Upper lobe of right lung (tissue), 1 donor: ENCODE data around the gene CCDC47. TPM values are rescaled to one million over a fixed set of nuclear protein-coding genes. Genes with fewer than 3 reads are reported as not detected.
"Not testable (repeated sequence)": the region's sequence is repeated elsewhere in the genome, so short reads cannot be mapped to it uniquely, and the experiment has no call there.

Experiments
- ATAC-seq: fragments of 200-7000 bp; cut with Tn5 transposase; one replicate; pipeline ENCODE4 v1.9.1; 2020; ENCODE audit warnings: mild to moderate bottlenecking, moderate library complexity
- DNase-seq: peaks from one replicate; pipeline ENCODE4 v3.0.0-alpha.2; 2020
- H3K27ac ChIP-seq: fragments of 200-600 bp; one replicate; pipeline ENCODE4 v1.8.0; 2022
- H3K27me3 ChIP-seq: fragments of 200-600 bp; one replicate; pipeline ENCODE4 v1.8.0; 2022; ENCODE audit warnings: mild to moderate bottlenecking
- H3K36me3 ChIP-seq: fragments of 200-600 bp; one replicate; pipeline ENCODE4 v1.8.0; 2022
- H3K4me1 ChIP-seq: fragments of 200-600 bp; one replicate; pipeline ENCODE4 v1.8.0; 2022
- H3K4me3 ChIP-seq: fragments of 200-600 bp; one replicate; pipeline ENCODE4 v1.8.0; 2022; ENCODE audit warnings: mild to moderate bottlenecking
- H3K9me3 ChIP-seq: fragments of 200-600 bp; one replicate; pipeline ENCODE4 v1.8.0; 2022
- intact Hi-C: fragments of 100-400 bp; cut with DNase I; formaldehyde crosslinking; loops from one replicate; pipeline ENCODE4 v1.11.0; 2022
- total RNA-seq: library from RNA; stranded (reverse); fragmentation: NEBNext Ultra II Directional; extraction: Animal tissue kit (Norgen Biotek cat#: 25700); gene quantifications from one replicate; pipeline ENCODE4 v1.2.1, GENCODE V29; 2021
- TF ChIP-seq, protein P1 (sequence below): fragments of 200-600 bp; IDR thresholded peaks from one replicate; pipeline ENCODE4 v1.8.0; 2022; ENCODE audit warnings: antibody characterized with exemption
- donor health status: DM: no; HTN: yes; CAD: no; lungs with severe emphysema.

Gene CCDC47
- total RNA-seq, 1 donor from 2014 or later = 91.4 TPM

DNA sequence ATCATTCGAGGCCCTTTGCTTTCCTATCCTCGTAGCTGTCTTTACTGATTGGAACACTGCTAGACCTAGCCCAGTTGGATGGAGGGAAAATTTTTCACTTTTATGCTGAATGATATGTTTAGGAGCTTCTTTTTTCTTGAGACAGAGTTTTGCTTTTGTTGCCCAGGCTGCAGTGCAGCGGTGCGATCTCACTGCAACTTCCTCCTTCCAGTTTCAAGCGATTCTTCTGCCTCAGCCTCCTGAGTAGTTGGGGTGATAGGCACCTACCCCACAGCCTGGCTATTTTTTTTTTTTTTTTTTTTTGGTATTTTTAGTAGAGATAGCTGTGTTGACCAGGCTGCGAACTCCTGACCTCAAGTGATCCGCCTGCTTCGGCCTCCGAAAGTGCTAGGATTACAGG, 36.6 kb upstream of the CCDC47 start:
- intact Hi-C loops = no loop called here
- H3K27me3 ChIP-seq = no peaks in the 10 kb centered on the region
- no peak overlapping the region for H3K27ac ChIP-seq
- DNase-seq (no peak), ATAC-seq (no peak)
- H3K9me3 ChIP-seq = no peaks in the 10 kb centered on the region
- peaks cover 100% of the 10 kb centered on the region for H3K36me3 ChIP-seq
- TF ChIP-seq, protein P1, sequence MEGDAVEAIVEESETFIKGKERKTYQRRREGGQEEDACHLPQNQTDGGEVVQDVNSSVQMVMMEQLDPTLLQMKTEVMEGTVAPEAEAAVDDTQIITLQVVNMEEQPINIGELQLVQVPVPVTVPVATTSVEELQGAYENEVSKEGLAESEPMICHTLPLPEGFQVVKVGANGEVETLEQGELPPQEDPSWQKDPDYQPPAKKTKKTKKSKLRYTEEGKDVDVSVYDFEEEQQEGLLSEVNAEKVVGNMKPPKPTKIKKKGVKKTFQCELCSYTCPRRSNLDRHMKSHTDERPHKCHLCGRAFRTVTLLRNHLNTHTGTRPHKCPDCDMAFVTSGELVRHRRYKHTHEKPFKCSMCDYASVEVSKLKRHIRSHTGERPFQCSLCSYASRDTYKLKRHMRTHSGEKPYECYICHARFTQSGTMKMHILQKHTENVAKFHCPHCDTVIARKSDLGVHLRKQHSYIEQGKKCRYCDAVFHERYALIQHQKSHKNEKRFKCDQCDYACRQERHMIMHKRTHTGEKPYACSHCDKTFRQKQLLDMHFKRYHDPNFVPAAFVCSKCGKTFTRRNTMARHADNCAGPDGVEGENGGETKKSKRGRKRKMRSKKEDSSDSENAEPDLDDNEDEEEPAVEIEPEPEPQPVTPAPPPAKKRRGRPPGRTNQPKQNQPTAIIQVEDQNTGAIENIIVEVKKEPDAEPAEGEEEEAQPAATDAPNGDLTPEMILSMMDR = no peak
- H3K4me1 ChIP-seq = no peaks in the 10 kb centered on the region
- H3K4me3 ChIP-seq = no peak overlapping the region

DNA sequence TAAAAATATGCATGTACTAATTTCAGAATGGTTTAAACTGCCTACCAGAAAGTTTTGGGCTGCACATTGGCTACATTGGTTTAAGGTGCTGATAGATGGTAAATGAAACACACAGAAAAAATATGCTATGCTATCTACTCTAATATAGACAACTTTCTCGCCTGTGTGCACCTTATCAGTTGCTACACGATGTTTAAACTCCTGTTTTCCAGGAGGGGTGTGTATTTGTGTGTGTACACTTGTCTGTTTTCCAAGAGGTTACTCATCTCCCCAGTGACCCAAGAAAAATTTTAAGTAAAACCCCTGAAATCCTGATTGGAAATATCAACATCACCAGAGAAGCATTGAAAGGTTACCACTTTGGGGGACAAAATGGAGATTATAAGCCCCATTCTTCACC, 32.2 kb upstream of the CCDC47 start:
- H3K4me3 ChIP-seq = no peak overlapping the region
- no peak overlapping the region for H3K27ac ChIP-seq
- DNase-seq (no peak), ATAC-seq (no peak)
- TF ChIP-seq, protein P1 = no peak
- H3K36me3 ChIP-seq = peaks cover 100% of the 10 kb centered on the region
- no peaks in the 10 kb centered on the region for H3K4me1 ChIP-seq
- H3K9me3 ChIP-seq = no peaks in the 10 kb centered on the region
- intact Hi-C loops = no loop called here
- no peaks in the 10 kb centered on the region for H3K27me3 ChIP-seq

DNA sequence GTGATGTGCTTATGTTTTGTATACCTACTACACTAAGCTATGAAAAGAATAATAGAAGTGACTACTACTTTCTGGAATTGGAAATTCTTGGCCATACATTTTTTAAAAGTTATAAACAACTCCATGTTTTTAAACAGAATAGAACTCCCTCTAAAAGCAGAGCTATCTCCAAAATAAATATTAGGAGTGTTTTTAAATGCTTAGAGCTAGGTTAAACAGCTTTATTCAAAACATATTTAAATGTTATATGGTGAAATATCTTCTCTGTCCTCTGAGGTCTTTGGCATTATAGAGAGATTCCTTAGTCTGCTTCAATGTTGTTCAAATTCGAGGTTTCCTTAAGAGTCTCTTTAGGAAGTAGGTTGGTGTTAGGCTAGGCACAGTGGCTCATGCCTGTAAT, 30.9 kb upstream of the CCDC47 start:
- intact Hi-C loops = no loop called here
- H3K27me3 ChIP-seq = no peaks in the 10 kb centered on the region
- no peak overlapping the region for H3K4me3 ChIP-seq
- no peaks in the 10 kb centered on the region for H3K4me1 ChIP-seq
- DNase-seq = no peak
- TF ChIP-seq, protein P1 = no peak
- ATAC-seq = no peak
- H3K36me3 ChIP-seq = peaks cover 100% of the 10 kb centered on the region
- H3K27ac ChIP-seq = no peak overlapping the region
- H3K9me3 ChIP-seq = no peaks in the 10 kb centered on the region

DNA sequence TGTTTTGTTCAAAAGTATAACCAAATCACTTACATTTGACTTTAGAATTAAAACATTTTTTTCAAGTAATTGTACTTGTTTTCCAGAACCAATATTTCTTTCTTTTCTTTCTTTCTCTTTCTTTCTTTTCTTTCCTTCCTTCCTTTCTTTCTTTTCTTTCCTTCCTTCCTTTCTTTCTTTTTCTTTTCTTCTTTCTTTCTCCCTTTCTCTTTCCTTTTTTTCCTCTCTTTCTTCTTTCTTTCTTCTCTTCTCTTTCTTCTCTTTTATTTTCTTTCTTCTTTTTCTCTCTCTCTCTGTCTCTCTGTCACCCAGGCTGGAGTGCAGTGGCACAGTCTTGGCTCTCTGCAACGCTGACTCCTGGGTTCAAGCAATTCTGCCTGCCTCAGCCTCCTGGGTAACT, 27.4 kb upstream of the CCDC47 start:
- ATAC-seq = no peak
- Histone ChIP-seq H3K27ac (no peak overlapping the region), H3K4me3 (no peak overlapping the region), H3K9me3 (no peaks in the 10 kb centered on the region), H3K4me1 (no peaks in the 10 kb centered on the region), H3K36me3 (peaks cover 100% of the 10 kb centered on the region), H3K27me3 (no peaks in the 10 kb centered on the region)
- TF ChIP-seq, protein P1 = no peak
- intact Hi-C loops = no loop called here
- DNase-seq = no peak

DNA sequence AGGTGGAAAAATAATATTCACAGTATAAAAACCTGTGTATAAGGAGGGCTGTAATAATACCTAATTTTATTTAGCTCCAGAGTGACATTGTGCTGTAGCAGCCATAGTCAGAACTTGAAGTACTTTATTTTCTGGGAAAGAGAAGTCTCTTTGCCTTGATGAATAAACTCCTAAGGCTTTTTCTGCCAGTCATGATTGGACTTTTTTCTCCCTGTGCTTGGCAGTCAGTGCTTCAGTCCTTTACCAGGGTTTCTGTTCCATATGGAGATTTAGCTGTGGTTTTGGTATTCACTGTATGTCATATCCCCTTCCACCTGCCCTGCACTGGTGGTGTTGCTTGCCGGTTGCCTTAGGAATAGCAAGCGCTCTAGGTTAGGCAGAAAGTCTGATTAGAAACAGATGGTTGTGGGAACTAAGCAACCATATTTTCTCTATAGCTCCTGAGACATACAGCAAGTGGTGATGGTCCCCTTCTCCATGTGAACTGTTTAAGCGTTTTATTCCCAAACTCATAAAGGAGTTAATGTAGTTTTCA, 25.2 kb upstream of the CCDC47 start:
- peaks cover 100% of the 10 kb centered on the region for H3K36me3 ChIP-seq
- TF ChIP-seq, protein P1 = no peak
- H3K27me3 ChIP-seq = no peaks in the 10 kb centered on the region
- no peaks in the 10 kb centered on the region for H3K4me1 ChIP-seq
- H3K27ac ChIP-seq = no peak overlapping the region
- intact Hi-C loops = no loop called here
- H3K4me3 ChIP-seq = no peak overlapping the region
- DNase-seq = no peak
- no peak for ATAC-seq
- no peaks in the 10 kb centered on the region for H3K9me3 ChIP-seq

DNA sequence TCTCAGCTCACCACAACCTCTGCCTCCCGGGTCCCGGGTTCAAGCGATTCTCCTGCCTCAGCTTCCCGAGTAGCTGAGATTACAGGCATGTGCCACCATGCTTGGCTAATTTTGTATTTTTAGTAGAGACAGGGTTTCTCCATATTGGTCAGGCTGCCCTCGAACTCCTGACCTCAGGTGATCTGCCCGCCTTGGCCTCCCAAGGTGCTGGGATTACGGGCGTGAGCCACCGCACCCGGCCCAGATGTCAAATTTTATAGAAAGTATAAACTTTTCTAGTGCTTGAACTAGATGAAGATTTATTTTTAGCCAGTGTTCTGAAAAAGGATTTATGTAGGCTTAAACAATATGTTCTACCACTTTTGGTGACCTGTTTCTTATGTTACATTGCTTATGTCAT, 23.0 kb upstream of the CCDC47 start:
- intact Hi-C loops, H3K27me3 ChIP-seq, H3K9me3 ChIP-seq, DNase-seq, H3K4me1 ChIP-seq, H3K4me3 ChIP-seq, ATAC-seq, H3K27ac ChIP-seq: not testable (repeated sequence)
- peaks cover 100% of the 10 kb centered on the region for H3K36me3 ChIP-seq
